Osteoblast (primary cell): ENCODE results near the gene TMEM243. TPM values are rescaled to one million over a fixed set of nuclear protein-coding genes. Genes with fewer than 3 reads are reported as not detected.

Experiments used
- DNase-seq: peaks from one replicate; pipeline ENCODE4 v3.0.0; 2011; ENCODE audit warnings: low spot score, mixed read lengths; ENCODE audit not compliant: insufficient read length; ENCODE audit errors: missing footprints
- H2AFZ ChIP-seq: 2 replicates; pipeline ENCODE4 v1.6.0; 2011; ENCODE audit warnings: mild to moderate bottlenecking, low read length
- H3K27ac ChIP-seq: 2 replicates; pipeline ENCODE4 v1.5.1; 2011; ENCODE audit warnings: mild to moderate bottlenecking, low read depth, low read length, moderate library complexity
- H3K27me3 ChIP-seq: 2 replicates; pipeline ENCODE4 v1.6.0; 2012; ENCODE audit warnings: mild to moderate bottlenecking, control low read depth, inconsistent platforms, low read length, moderate library complexity; ENCODE audit not compliant: insufficient read depth
- H3K36me3 ChIP-seq: 2 replicates; pipeline ENCODE4 v1.5.1; 2011; ENCODE audit warnings: mild to moderate bottlenecking, low read length, control low read depth, moderate library complexity; ENCODE audit not compliant: insufficient read depth
- H3K4me1 ChIP-seq: 2 replicates; pipeline ENCODE4 v1.5.1; 2011; ENCODE audit warnings: mild to moderate bottlenecking, low read length, control low read depth, moderate library complexity; ENCODE audit not compliant: insufficient read depth
- H3K4me2 ChIP-seq: 2 replicates; pipeline ENCODE4 v1.6.0; 2011; ENCODE audit warnings: mild to moderate bottlenecking, low read length; ENCODE audit not compliant: insufficient read depth
- H3K4me3 ChIP-seq: fragments of 200-600 bp; sonication (generic); 3 replicates; pipeline ENCODE4 v1.5.1; 2012; ENCODE audit warnings: mild to moderate bottlenecking, low read length, inconsistent platforms; ENCODE audit not compliant: insufficient read depth
- H3K79me2 ChIP-seq: 2 replicates; pipeline ENCODE4 v1.6.0; 2012; ENCODE audit warnings: mild to moderate bottlenecking, low read length, control low read depth, inconsistent platforms; ENCODE audit not compliant: insufficient read depth
- H3K9me3 ChIP-seq: 2 replicates; pipeline ENCODE4 v1.5.1; 2011; ENCODE audit warnings: low read depth, low read length, control low read depth
- H4K20me1 ChIP-seq: 2 replicates; pipeline ENCODE4 v1.6.0; 2012; ENCODE audit warnings: mild to moderate bottlenecking, low read length, control low read depth; ENCODE audit not compliant: insufficient read depth
- CTCF ChIP-seq: IDR thresholded peaks from 2 replicates; pipeline ENCODE4 v1.5.1; 2011; ENCODE audit warnings: mild to moderate bottlenecking, low read depth, low read length, moderate library complexity; ENCODE audit errors: extremely low read depth
- total RNA-seq: library from RNA; depleted of rRNA; stranded (reverse); fragments of >200 nt; gene quantifications from 2 replicates; pipeline ENCODE4 v1.2.3, GENCODE V29; 2012

TMEM243 gene
- total RNA-seq, 1 donor = 35.5 TPM

GRCh38 chr7:87151729-87152111, 67.8 kb downstream of the TMEM243 start:
- Histone ChIP-seq H3K4me3 (peak overlapping the region; percentile 90), H3K27ac (peak overlapping the region; percentile 84), H3K36me3 (no peaks in the 10 kb centered on the region), H3K4me1 (peaks cover 35% of the 10 kb centered on the region), H3K27me3 (no peaks in the 10 kb centered on the region), H3K4me2 (peak overlapping the region; percentile 94), H3K9me3 (no peaks in the 10 kb centered on the region), H2AFZ (peak overlapping the region; percentile 98), H4K20me1 (peaks cover 18% of the 10 kb centered on the region), H3K79me2 (peaks cover 37% of the 10 kb centered on the region)
- DNase-seq = no peak
- TF ChIP-seq CTCF = no peak

- peaks cover 17% of the 10 kb centered on the region for H4K20me1 ChIP-seq
- H3K4me1 ChIP-seq = peaks cover 31% of the 10 kb centered on the region
- no peaks in the 10 kb centered on the region for H3K27me3 ChIP-seq
- no peaks in the 10 kb centered on the region for H3K9me3 ChIP-seq
- peak overlapping the region; percentile 84 for H3K27ac ChIP-seq
- H3K4me3 ChIP-seq = peak overlapping the region; percentile 90
- no peak for TF ChIP-seq CTCF
- peak overlapping the region; percentile 98 for H2AFZ ChIP-seq
- H3K36me3 ChIP-seq = no peaks in the 10 kb centered on the region
- peaks cover 33% of the 10 kb centered on the region for H3K79me2 ChIP-seq
- peak; percentile 58 for DNase-seq
- peak overlapping the region; percentile 94 for H3K4me2 ChIP-seq
These were observed 68.4 kb downstream of the TMEM243 start for GRCh38 chr7:87151002-87151728.

GRCh38 chr7:87148332-87148955, 71.1 kb downstream of the TMEM243 start:
- DNase-seq = no peak
- TF ChIP-seq CTCF = peak; percentile 57
- Histone ChIP-seq H4K20me1 (no peaks in the 10 kb centered on the region), H3K79me2 (peaks cover 5% of the 10 kb centered on the region), H3K27me3 (no peaks in the 10 kb centered on the region), H3K9me3 (no peaks in the 10 kb centered on the region), H3K4me1 (peaks cover 9% of the 10 kb centered on the region), H3K4me2 (no peak overlapping the region), H3K4me3 (no peak overlapping the region), H2AFZ (no peak overlapping the region), H3K27ac (no peak overlapping the region), H3K36me3 (no peaks in the 10 kb centered on the region)

- no peak for TF ChIP-seq CTCF
- no peaks in the 10 kb centered on the region for H3K79me2 ChIP-seq
- no peak overlapping the region for H2AFZ ChIP-seq
- DNase-seq = no peak
- H3K4me2 ChIP-seq = no peak overlapping the region
- H4K20me1 ChIP-seq = no peaks in the 10 kb centered on the region
- no peaks in the 10 kb centered on the region for H3K36me3 ChIP-seq
- no peaks in the 10 kb centered on the region for H3K9me3 ChIP-seq
- no peak overlapping the region for H3K4me3 ChIP-seq
- H3K27ac ChIP-seq = no peak overlapping the region
- H3K4me1 ChIP-seq = peaks cover 9% of the 10 kb centered on the region
- no peaks in the 10 kb centered on the region for H3K27me3 ChIP-seq
These were observed 72.0 kb downstream of the TMEM243 start for GRCh38 chr7:87147500-87147899.
